ENCODE measurements around the gene SINHCAF.

SINHCAF gene

DNA sequence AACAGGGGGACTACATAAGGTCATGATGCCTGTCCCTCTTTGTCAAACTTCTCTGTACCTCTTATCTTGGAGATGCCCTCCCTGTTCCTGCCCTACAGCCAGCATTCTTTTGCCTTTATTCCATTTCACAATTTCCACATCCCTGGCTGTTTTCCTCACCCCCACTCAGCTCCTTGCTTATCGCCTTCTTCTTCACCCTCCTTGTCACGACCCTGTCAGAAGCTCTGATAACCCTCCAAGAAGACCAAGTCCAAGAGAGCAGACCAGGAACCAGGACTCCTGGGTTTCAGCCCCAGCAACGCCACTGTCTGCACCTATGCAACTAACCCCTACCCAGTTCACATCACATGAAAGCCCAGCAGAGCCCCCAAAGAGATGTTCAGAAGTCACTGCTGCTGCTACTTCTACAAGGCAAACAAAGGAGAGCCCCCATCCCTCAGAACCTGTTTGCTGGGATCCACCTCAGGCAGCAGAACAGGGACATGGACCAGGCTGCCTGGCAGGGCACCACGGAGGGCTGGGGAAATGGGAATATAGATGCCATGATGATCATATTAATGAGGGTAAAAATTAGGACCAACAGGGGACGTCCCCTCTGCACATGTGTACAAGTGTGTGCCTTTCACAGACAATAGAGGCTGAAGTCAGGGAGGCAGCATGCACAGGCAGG, 92.8 kb downstream of the SINHCAF start:
- DNase-seq (ENCODE audit: low read depth): no peak
- no peak overlapping the region for H3K4me3 ChIP-seq (ENCODE audit: low read depth, low read length)
- TF ChIP-seq, protein P1, sequence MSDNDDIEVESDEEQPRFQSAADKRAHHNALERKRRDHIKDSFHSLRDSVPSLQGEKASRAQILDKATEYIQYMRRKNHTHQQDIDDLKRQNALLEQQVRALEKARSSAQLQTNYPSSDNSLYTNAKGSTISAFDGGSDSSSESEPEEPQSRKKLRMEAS (IDR thresholded peaks at IDR 0.05; ENCODE audit: low read depth, low read length): no peak
- TF ChIP-seq MYC (IDR thresholded peaks at IDR 0.05; ENCODE audit: low read depth, low read length) (no peak), POLR2A (IDR thresholded peaks at IDR 0.05; ENCODE audit: extremely low read depth, insufficient read length) (no peak)
- TF ChIP-seq, protein P2, sequence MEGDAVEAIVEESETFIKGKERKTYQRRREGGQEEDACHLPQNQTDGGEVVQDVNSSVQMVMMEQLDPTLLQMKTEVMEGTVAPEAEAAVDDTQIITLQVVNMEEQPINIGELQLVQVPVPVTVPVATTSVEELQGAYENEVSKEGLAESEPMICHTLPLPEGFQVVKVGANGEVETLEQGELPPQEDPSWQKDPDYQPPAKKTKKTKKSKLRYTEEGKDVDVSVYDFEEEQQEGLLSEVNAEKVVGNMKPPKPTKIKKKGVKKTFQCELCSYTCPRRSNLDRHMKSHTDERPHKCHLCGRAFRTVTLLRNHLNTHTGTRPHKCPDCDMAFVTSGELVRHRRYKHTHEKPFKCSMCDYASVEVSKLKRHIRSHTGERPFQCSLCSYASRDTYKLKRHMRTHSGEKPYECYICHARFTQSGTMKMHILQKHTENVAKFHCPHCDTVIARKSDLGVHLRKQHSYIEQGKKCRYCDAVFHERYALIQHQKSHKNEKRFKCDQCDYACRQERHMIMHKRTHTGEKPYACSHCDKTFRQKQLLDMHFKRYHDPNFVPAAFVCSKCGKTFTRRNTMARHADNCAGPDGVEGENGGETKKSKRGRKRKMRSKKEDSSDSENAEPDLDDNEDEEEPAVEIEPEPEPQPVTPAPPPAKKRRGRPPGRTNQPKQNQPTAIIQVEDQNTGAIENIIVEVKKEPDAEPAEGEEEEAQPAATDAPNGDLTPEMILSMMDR (IDR thresholded peaks at IDR 0.05; ENCODE audit: low read depth, low read length): no peak

DNA sequence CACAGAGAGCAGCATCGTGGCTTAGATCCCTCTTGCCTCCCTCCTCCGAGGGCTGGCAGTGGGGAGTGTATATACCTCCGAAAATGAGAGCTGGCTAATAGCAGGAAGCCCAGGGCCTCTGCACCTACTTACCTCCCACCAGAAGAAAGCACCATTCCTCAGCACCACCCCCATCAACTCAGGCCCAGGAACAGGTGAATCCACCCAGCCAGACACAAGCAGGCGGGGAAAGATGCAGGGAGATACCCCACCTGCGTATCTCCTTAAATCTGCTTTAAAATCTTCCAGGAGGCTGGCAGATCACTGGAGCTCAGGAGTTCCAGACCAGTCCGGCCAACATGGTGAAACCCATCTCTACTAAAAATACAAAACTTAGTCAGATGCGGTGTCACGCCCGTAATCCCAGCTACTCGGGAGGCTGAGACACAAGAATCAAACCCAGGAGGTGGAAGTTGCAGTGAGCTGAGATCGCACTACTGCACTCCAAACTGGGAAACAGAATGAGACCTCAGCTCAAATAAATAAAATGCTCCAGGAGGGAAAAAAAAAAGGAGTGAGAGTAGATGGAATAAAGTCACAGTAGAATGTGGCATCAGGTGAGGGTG, 93.5 kb downstream of the SINHCAF start:
- no peak for DNase-seq (ENCODE audit: low read depth)
- no peak for TF ChIP-seq MYC (IDR thresholded peaks at IDR 0.05; ENCODE audit: low read depth, low read length)
- TF ChIP-seq, protein P1 (IDR thresholded peaks at IDR 0.05; ENCODE audit: low read depth, low read length): no peak
- TF ChIP-seq, protein P2 (IDR thresholded peaks at IDR 0.05; ENCODE audit: low read depth, low read length): no peak
- TF ChIP-seq POLR2A (IDR thresholded peaks at IDR 0.05; ENCODE audit: extremely low read depth, insufficient read length): no peak
- no peak overlapping the region for H3K4me3 ChIP-seq (ENCODE audit: low read depth, low read length)

DNA sequence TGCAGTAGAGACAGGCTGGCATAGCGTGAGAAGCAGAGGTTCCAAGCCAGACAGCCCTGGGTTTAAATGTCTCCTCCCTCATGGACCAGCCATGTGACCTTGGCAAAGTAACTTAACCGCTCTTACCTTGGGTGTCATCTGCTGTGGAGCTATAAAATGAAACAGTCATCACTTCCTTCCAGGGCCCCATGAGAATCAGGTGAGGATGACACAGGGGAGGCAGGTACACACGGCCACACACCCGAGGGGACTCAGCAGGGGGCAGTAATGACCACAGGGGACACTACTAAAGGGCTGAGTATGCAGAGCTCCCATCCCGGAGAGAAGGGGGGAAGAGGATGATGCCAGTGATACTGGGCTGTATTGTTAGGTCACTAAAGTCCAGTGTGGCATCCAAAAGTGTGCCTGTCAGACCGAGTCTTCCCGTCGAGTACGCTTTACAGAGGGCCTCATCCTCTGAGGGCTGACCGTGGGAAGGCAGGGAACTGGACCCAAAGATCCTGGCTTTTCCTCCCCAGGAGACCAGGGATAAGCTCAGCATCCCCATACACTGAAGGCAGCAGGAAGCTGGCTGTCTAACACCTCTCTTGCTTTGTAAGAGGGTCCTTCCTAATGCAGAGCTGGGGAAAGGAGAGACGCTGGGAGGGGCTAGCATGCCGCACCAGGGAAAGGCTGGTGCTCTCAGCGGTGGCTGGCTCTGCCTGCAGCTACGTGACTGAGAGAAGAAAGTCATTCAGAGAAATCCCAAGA, 94.2 kb downstream of the SINHCAF start:
- no peak for DNase-seq (ENCODE audit: low read depth)
- no peak for TF ChIP-seq POLR2A (IDR thresholded peaks at IDR 0.05; ENCODE audit: extremely low read depth, insufficient read length)
- no peak overlapping the region for H3K4me3 ChIP-seq (ENCODE audit: low read depth, low read length)

All from NB4 (cell line).